Activated CD4-positive, alpha-beta T cell treated with anti-CD3 and anti-CD28 coated beads for 4 hours (primary cell): ENCODE results near the gene MOV10L1.

Source experiments
- DNase-seq, 2 donors: peaks; one replicate each; pipeline ENCODE4 v3.0.0-alpha.2; 2020

The MOV10L1 gene

GRCh38 chr22:50059881-50060262 lies 29.9 kb upstream of the MOV10L1 start:
- DNase-seq: no peak

DNA sequence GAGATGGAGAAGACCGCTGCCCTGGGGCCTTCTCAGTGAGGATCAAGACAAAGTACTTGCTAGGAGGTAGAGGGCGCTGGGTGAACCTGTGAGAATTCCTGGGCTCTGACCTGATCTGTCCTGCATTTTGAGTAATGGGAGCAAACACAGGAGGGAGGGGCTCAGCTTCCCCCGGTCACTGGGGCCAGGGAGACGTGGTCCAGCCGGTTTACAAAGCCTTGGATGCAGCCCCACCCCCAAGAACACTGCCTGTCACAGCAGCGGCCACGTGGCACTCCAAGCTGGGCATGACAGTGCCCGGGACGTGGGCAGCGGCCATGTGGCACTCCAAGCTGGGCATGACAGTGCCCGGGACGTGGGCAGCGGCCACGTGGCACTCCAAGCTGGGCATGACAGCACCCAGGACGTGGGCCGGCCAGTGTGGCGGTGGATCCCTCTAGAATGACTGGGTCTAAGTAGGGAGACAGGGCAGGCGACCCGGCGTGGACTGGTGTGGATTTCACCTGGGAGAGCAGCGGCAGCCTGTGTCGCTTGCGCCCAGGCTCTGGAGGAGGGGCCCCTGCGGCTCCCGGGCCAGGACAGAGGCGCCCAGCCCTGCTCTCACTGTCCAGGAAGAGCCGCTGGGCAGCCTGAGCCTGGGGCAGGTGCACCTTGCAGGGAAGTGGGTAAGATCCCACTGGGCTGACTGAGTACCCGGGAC lies 29.2 kb upstream of the MOV10L1 start:
- no peak for DNase-seq

- no peak for DNase-seq
Measured at GRCh38 chr22:50061141-50061823, 28.5 kb upstream of the MOV10L1 start.

DNA sequence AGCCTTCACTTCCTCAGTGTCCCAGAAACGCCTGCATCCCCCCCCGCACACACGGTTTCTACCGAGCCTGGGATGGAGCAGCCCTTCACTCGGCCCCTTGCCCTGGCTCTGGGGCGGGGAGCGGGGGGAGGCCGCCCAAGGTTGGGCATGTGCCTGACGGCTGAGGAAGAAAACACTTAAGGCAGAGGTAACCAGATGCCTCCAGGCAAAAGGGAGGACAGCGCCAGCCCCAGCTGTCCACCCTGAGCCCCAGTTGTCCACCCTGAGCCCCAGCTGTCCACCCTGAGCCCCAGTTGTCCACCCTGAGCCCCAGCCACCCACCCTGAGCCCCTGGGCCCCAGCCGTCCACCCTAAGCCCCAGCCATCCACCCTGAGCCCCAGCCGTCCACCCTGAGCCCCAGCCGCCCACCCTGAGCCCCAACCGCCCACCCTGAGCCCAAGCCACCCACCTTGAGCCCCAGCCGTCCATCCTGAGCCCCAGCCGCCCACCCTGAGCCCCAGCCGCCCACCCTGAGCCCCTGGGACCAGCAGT lies 27.9 kb upstream of the MOV10L1 start:
- DNase-seq: no peak

GRCh38 chr22:50062509-50063135 lies 27.2 kb upstream of the MOV10L1 start:
- no peak for DNase-seq

- DNase-seq: no peak
Measured at GRCh38 chr22:50063589-50064393, 26.0 kb upstream of the MOV10L1 start.

GRCh38 chr22:50064453-50064852 lies 25.4 kb upstream of the MOV10L1 start:
- no peak for DNase-seq

DNA sequence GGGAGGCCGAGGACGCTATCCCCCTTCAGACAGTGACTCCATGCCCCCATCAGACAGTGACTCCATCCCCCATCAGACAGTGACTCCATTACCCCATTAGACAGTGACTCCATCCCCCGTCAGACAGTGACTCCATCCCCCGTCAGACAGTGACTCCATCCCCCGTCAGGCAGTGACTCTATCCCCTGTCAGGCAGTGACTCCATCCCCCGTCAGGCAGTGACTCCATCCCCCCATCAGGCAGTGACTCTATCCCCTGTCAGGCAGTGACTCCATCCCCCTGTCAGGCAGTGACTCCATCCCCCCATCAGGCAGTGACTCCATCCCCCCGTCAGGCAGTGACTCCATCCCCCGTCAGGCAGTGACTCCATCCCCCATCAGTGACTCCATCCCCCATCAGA lies 22.6 kb upstream of the MOV10L1 start:
- DNase-seq: no peak

DNA sequence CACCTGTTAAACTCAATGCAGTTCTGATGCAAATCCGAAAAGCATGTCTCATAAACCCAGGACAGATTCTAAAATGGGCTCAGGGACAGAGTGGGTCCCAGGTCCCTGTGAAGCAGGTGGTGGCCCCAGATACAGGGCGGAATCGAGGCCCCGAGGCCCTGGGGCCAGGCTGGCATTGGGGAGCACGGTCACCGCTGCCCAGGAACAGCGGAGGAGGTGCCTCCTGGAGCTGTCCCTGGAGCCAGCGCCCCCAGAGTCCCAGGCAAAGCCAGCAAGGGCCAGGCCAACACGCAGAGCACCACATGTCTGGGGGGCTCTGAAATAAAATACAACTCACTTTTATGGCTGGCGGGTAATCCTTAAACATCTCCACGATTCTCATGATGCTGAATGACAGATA lies 21.7 kb upstream of the MOV10L1 start:
- DNase-seq: no peak

DNA sequence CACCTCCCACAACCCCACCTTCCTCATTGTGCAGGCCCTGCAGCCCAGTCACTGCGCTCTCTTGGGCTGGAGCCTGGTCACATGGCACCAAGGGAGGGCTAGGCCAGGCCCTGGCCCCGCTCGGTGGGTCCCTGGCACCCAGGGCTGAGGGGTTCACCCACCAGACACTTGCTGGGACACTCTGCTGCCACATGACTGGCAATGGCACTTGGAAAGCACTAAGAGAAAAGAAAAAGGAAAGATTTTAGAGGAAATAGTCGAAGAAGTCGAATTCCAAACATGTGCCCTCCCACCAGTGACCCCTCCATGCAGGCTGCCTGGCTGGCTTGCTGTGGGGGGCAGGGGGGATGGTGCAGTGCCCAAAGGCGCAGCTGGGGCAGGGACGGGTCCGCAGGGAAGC lies 19.4 kb upstream of the MOV10L1 start:
- no peak for DNase-seq

- DNase-seq: no peak
Measured at GRCh38 chr22:50071432-50072166, 18.2 kb upstream of the MOV10L1 start.

DNA sequence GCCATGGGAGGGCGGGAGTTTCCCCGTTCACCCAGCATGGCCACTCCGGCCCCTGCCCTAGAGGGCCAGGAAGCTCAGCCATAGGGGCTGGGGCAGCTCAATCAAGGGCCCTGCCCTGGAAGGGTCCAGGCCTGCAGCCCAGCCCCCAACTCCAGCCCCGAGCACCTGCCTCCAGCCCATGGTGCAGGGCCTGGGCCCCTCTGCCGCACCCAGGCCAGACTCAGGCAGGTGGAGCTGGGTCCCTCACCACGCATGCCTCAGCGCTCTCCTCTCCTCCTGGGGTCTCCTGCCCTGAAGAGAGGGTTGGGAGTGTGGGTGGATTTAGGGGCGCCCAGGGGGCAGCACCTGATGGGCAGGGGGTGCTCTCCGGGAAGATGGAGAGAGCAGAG lies 17.6 kb upstream of the MOV10L1 start:
- DNase-seq: no peak

- DNase-seq: no peak
Measured at GRCh38 chr22:50072714-50073538, 16.9 kb upstream of the MOV10L1 start.

DNA sequence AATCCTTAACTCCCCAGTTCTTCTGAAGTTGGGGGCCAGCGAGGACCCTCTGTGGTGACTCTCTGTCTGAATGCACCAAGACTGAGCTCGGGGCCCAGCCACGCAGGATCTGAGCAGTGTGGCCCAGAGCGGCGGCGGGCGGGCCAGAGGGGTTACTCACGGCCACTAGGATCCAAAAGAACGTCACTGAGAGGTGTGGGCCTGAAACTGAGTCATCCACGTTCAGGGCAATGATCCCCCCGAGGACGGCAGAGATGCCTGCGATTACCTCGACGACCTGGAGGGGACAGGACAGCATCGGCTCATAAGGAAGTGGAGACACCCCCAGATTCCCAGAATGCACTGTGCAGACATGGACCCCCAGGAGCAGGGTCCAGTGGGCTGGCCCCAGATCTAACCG lies 15.8 kb upstream of the MOV10L1 start:
- no peak for DNase-seq

GRCh38 chr22:50074551-50075530 lies 15.0 kb upstream of the MOV10L1 start:
- no peak for DNase-seq

DNA sequence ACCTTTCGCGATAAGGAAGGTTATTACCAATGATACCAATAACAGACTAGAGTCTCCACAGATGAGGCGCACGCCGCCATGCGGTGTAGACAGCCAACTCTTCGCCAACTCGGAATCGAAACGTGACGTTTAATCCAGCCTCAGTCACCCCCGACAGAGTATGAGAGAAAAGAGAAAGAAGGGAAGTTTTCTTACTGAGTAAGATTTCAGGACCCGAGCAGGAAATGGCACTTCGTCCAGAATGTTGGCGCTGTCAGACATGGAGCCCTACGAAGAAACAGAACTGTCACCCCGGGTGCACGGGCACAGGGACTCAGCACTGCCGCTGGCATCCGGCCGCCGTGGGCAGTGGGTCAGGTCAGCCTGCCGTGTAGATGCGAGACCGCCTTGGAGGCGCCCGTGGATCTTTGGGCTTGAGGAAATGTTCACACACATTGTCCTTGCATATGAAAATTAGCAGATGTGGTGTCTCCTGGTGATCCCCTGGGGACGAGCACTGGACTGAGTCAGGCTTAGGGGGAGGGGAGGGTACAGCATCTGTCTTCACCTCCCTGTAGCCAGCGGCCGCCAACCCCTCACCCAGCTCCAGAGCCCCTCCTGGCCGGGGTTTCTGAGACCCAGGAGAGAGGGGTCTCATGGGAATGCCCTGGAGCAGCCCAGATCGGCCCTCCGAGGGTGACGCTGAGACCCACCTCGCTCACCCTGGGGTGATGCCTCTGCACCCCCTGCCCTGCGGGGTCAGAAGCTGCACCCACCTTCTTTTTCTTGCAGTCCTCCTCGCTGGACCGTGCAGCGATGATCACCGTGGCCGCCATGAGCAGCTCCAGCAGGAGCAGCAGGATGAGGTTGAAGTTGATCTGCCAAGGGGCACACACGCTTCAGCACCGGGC lies 12.9 kb upstream of the MOV10L1 start:
- DNase-seq: no peak

GRCh38 chr22:50078246-50078645 lies 11.6 kb upstream of the MOV10L1 start:
- DNase-seq: no peak

- DNase-seq: no peak
Measured at GRCh38 chr22:50078761-50079160, 11.0 kb upstream of the MOV10L1 start.

GRCh38 chr22:50080077-50080465 lies 9.7 kb upstream of the MOV10L1 start:
- no peak for DNase-seq
